ENCODE measurements around the gene GBP1.
"Not testable (repeated sequence)": the region's sequence is repeated elsewhere in the genome, so short reads cannot be mapped to it uniquely, and the experiment has no call there.

The GBP1 gene

DNA sequence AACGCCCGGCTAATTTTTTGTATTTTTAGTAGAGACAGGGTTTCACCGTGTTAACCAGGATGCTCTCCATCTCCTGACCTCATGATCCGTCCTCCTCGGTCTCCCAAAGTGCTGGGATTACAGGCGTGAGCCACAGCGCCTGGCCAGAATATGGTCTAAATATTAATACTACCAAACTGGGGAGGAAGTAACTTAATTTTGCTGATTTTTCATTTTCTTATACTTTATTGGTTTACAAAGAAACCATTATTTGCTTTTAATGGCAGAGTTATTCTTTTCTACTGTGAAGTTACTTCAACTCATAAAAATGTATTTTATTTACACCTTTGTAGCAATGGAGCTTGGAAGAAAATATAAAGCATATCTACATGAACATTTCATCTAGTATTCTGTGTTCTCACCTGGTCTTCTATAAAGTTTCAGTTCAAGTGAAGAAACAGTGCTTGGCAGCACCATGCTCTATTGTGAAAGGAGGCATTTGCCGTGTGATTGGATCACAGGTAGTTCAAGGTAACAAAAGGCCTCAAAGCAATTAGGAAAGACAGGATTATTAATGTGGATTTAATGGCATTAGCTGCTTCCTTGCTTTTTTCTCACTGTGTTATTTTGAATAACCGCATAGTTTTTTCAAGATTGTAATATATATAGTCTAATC lies 13.6 kb downstream of the GBP1 start:
- no peaks in the 10 kb centered on the region for H3K27me3 ChIP-seq (ENCODE audit: control insufficient read depth, insufficient read depth, low read length)
- no peak overlapping the region for H3K27ac ChIP-seq (ENCODE audit: low read depth, low read length)
- no peaks in the 10 kb centered on the region for H3K36me3 ChIP-seq (ENCODE audit: control insufficient read depth, insufficient read depth, low read length)
- H3K4me3 ChIP-seq (ENCODE audit: low read depth, low read length): no peak overlapping the region
- no peak overlapping the region for H3K9ac ChIP-seq (ENCODE audit: low read depth, low read length)
- H3K4me1 ChIP-seq (ENCODE audit: control insufficient read depth, insufficient read depth, low read length): no peaks in the 10 kb centered on the region
- H3K9me3 ChIP-seq (ENCODE audit: control insufficient read depth, insufficient read depth, low read length): no peaks in the 10 kb centered on the region

DNA sequence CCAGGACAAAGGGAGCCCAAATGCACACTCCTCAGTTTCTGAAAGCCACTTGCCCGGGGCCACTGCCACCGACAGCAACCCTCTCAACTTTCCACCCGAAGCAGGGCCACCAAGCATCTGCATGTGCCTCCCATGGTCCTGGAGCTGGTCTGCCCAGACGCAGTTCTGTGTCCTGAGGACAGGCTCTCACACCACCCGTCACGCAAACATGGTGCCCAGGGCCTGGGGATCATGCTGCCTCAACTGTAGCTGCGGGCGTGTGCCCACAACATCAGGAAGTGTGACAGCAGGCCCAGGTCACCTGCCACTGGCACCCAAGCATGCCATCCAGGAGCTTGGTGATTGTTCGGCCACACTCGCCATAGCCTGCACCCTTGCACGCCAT lies 14.4 kb downstream of the GBP1 start:
- no peak overlapping the region for H3K27ac ChIP-seq (ENCODE audit: low read depth, low read length)
- no peaks in the 10 kb centered on the region for H3K4me1 ChIP-seq (ENCODE audit: control insufficient read depth, insufficient read depth, low read length)
- H3K36me3 ChIP-seq (ENCODE audit: control insufficient read depth, insufficient read depth, low read length): no peaks in the 10 kb centered on the region
- H3K4me3 ChIP-seq (ENCODE audit: low read depth, low read length): no peak overlapping the region
- H3K9me3 ChIP-seq (ENCODE audit: control insufficient read depth, insufficient read depth, low read length): no peaks in the 10 kb centered on the region
- no peak overlapping the region for H3K9ac ChIP-seq (ENCODE audit: low read depth, low read length)
- H3K27me3 ChIP-seq (ENCODE audit: control insufficient read depth, insufficient read depth, low read length): no peaks in the 10 kb centered on the region

DNA sequence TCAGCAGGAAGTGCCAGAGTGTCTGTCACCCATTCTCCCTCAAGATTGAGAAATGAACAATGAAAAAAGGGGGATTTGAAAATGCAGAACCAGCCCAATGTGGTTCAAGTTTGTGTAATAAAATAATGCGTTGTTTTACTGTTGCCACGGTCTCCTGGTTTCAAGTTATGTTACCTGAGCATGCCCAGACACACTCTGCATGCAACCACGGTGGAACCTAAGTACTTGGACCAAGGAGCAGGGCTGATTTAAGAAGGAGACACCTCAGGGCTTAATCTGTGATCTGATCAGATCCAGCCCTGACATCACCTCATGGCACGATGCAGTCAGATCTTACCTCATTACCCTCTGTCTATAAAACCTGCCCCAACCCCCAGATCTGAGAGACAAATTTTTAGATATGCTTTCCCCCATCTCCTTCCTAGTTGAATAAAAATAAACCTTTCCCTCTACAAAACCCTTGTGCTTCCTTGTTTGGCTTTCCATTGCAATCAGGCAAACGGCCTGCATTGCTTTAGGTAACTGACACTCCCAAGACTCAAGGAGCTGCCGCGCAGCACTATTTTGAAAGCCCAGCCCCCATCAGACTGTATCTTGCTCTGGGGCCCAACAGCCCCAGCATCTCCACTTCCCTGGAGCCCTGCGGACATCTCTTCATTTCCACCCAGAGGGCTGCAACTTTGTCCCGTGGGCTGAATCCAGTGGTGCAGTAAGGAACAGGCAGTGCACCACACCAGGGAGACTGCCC lies 14.9 kb downstream of the GBP1 start:
- not testable (repeated sequence) for H3K4me1 ChIP-seq (ENCODE audit: control insufficient read depth, insufficient read depth, low read length); H3K4me3 ChIP-seq (ENCODE audit: low read depth, low read length); H3K9me3 ChIP-seq (ENCODE audit: control insufficient read depth, insufficient read depth, low read length); H3K36me3 ChIP-seq (ENCODE audit: control insufficient read depth, insufficient read depth, low read length); H3K9ac ChIP-seq (ENCODE audit: low read depth, low read length); H3K27ac ChIP-seq (ENCODE audit: low read depth, low read length); H3K27me3 ChIP-seq (ENCODE audit: control insufficient read depth, insufficient read depth, low read length)

DNA sequence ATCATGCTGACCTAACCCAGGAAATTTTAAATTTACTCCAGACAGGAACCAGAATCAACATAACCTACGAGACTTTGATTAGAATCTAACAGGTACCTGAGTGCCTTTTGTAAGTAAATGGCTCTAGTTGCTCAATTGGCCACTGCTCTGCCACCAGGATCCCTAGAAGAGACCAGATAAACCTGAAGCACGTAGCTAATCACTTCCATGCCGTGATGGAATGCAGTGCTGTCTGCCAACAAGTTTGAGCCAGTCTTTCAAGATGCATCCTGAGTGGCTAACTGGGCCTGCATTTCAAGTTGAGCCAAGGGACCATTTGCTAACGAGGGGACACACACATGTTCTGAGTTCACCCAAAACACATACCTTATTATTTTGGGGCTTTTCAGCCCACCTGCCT lies 15.8 kb downstream of the GBP1 start:
- not testable (repeated sequence) for H3K27me3 ChIP-seq (ENCODE audit: control insufficient read depth, insufficient read depth, low read length); H3K4me3 ChIP-seq (ENCODE audit: low read depth, low read length); H3K4me1 ChIP-seq (ENCODE audit: control insufficient read depth, insufficient read depth, low read length); H3K9me3 ChIP-seq (ENCODE audit: control insufficient read depth, insufficient read depth, low read length); H3K9ac ChIP-seq (ENCODE audit: low read depth, low read length); H3K27ac ChIP-seq (ENCODE audit: low read depth, low read length); H3K36me3 ChIP-seq (ENCODE audit: control insufficient read depth, insufficient read depth, low read length)

DNA sequence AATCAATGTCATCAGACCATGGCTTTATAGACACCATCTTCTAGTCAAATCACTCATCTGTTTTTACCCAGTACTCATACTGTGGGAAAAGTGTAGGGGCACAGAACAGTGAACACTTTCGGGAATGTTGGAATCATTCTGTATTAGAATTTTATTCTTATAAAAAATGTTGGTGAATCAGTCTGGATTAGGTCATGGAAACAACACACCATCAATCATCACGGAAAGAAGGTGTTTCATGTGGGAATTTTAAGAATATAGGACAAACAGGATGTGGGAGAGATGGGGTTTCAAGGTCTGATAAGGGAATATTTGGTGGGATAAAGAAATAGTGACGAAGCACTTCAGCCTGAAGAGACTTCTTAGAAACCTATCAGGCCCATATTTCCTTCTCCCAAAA lies 17.3 kb downstream of the GBP1 start:
- Histone ChIP-seq H3K9me3 (ENCODE audit: control insufficient read depth, insufficient read depth, low read length) (peaks cover 8% of the 10 kb centered on the region; the same call in 1 of the 2 replicates), H3K4me3 (ENCODE audit: low read depth, low read length) (no peak overlapping the region), H3K36me3 (ENCODE audit: control insufficient read depth, insufficient read depth, low read length) (no peaks in the 10 kb centered on the region)

DNA sequence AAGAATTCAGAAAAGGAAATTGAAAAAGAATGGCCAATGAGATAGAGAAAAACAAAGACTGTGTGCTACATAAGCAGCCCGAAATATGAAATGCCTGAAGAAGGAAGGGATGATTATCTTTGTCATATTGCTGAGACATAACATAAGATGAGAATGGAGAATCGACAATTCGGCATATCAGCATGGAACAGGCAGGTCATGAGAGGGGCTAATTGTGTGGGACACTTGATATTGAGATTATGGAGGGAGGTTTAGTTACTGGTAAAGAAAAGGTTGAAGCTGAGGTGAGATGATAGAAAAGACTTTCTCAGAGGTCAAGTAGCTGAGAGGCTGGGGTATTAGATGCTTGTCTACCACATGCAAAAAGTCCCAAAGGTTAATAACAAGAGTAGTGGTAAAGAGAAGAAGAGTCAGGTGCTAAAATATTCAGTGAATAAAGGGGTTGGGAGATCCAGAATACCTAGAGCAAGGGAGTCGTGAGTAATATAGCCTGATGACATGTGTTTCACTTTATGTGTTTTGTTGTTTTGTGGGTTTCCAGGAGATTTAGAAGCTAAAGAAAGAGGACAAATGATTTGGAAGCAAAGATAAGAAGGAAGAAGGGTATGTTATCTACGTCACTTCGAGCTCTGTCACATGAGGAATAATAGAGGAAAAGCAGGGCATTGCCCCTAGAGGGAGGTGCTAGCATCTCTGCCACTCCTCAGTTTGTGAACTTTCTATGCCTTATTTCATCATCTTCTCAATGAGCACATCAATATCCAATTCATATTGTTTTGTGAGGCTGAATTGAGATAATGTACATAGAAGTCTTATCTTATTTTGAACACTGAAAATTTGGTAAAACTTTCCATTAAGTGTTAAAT lies 18.5 kb downstream of the GBP1 start:
- H3K36me3 ChIP-seq (ENCODE audit: control insufficient read depth, insufficient read depth, low read length); H3K9me3 ChIP-seq (ENCODE audit: control insufficient read depth, insufficient read depth, low read length); H3K27ac ChIP-seq (ENCODE audit: low read depth, low read length); H3K9ac ChIP-seq (ENCODE audit: low read depth, low read length); H3K4me1 ChIP-seq (ENCODE audit: control insufficient read depth, insufficient read depth, low read length); H3K4me3 ChIP-seq (ENCODE audit: low read depth, low read length); H3K27me3 ChIP-seq (ENCODE audit: control insufficient read depth, insufficient read depth, low read length): not testable (repeated sequence)

More for the DNA sequence above, 17.3 kb downstream of the GBP1 start:
- Histone ChIP-seq H3K27me3 (ENCODE audit: control insufficient read depth, insufficient read depth, low read length) (no peaks in the 10 kb centered on the region), H3K9ac (ENCODE audit: low read depth, low read length) (no peak overlapping the region), H3K4me1 (ENCODE audit: control insufficient read depth, insufficient read depth, low read length) (no peaks in the 10 kb centered on the region), H3K27ac (ENCODE audit: low read depth, low read length) (no peak overlapping the region)

DNA sequence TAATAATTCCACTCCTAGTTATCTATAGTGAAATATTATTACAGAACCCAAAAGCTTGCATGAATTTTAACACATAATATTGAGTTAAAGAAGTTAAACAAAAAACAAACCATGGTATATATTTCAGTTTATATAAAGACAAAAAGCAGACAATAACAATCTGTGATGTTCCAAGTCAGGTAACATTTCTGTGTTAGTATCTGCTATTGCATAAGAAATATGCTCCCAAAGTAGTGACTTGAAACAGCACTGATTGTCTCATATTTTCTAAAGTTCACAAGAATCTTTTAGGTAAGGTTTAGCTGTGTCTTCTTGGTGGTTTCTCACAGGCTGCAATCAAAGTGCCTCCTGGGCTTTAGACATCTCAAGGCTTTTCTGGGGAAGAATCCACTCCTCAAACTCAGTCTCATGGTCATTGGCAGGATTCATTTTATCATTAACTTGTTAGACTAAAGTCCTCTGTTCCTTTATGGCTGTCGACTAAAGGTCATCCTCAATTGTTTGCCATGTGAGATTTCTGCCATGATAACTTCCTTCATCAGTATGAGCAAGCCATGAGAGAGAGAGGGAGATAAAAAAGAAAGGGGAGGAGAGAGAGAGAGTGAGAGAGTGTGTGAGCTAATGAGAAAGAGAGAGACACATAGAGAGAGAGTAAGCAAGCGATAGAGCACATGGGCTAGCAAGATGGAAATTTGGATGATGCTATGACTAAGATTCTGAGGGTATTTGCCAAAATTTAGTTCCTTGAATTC lies 19.9 kb downstream of the GBP1 start:
- Histone ChIP-seq H3K36me3 (ENCODE audit: control insufficient read depth, insufficient read depth, low read length) (no peaks in the 10 kb centered on the region), H3K4me1 (ENCODE audit: control insufficient read depth, insufficient read depth, low read length) (no peaks in the 10 kb centered on the region), H3K4me3 (ENCODE audit: low read depth, low read length) (no peak overlapping the region), H3K9ac (ENCODE audit: low read depth, low read length) (no peak overlapping the region), H3K9me3 (ENCODE audit: control insufficient read depth, insufficient read depth, low read length) (peaks cover 8% of the 10 kb centered on the region; the same call in 1 of the 2 replicates), H3K27ac (ENCODE audit: low read depth, low read length) (no peak overlapping the region), H3K27me3 (ENCODE audit: control insufficient read depth, insufficient read depth, low read length) (no peaks in the 10 kb centered on the region)

DNA sequence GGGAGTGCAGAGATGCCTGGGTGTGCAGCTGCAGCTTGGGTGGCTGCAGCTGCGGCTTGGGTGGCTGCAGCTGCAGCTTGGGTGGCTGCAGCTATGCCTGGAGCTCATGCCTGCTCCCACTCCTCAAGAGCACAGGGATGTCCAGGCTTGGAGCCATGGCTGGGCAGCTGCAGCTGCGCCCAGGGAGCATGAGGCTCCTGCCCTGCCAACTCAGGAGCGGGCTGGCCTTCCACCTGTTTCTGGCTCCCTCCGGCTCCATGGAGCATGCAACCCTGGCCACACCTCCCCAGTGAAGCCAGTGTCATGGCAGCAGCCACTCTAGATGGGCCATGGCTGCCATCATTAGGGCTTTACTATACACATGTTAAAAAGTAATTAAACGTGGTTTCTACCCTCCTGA lies 21.1 kb downstream of the GBP1 start:
- Histone ChIP-seq H3K27ac (ENCODE audit: low read depth, low read length) (no peak overlapping the region), H3K9ac (ENCODE audit: low read depth, low read length) (no peak overlapping the region), H3K36me3 (ENCODE audit: control insufficient read depth, insufficient read depth, low read length) (no peaks in the 10 kb centered on the region)

DNA sequence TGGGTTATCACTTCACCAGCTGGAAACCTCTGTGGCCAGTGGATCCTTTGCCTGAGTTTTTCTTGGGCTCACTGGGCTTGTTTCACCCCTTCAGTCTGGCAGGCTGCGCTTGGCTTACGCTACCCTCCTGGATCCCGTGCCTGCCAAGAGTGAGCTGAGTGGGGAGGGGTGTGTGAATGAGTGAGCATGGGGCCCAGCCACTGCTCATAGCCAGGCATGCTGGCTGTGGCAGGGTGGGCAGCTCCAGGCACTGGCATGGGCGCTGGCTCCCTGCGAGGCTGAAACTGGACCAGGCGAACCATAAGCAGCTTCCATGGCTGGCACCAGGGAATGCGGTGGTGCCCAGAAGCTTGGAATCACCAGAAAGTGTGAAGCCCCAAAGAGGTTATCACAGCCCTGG lies 22.5 kb downstream of the GBP1 start:
- H3K9me3 ChIP-seq (ENCODE audit: control insufficient read depth, insufficient read depth, low read length): peaks cover 8% of the 10 kb centered on the region; the same call in 1 of the 2 replicates
- no peak overlapping the region for H3K4me3 ChIP-seq (ENCODE audit: low read depth, low read length)
- no peak overlapping the region for H3K9ac ChIP-seq (ENCODE audit: low read depth, low read length)
- no peaks in the 10 kb centered on the region for H3K36me3 ChIP-seq (ENCODE audit: control insufficient read depth, insufficient read depth, low read length)
- no peak overlapping the region for H3K27ac ChIP-seq (ENCODE audit: low read depth, low read length)
- H3K4me1 ChIP-seq (ENCODE audit: control insufficient read depth, insufficient read depth, low read length): no peaks in the 10 kb centered on the region
- H3K27me3 ChIP-seq (ENCODE audit: control insufficient read depth, insufficient read depth, low read length): no peaks in the 10 kb centered on the region

More for the DNA sequence above, 21.1 kb downstream of the GBP1 start:
- H3K27me3 ChIP-seq (ENCODE audit: control insufficient read depth, insufficient read depth, low read length): no peaks in the 10 kb centered on the region
- no peaks in the 10 kb centered on the region for H3K4me1 ChIP-seq (ENCODE audit: control insufficient read depth, insufficient read depth, low read length)
- no peak overlapping the region for H3K4me3 ChIP-seq (ENCODE audit: low read depth, low read length)
- H3K9me3 ChIP-seq (ENCODE audit: control insufficient read depth, insufficient read depth, low read length): peaks cover 8% of the 10 kb centered on the region; the same call in 1 of the 2 replicates

DNA sequence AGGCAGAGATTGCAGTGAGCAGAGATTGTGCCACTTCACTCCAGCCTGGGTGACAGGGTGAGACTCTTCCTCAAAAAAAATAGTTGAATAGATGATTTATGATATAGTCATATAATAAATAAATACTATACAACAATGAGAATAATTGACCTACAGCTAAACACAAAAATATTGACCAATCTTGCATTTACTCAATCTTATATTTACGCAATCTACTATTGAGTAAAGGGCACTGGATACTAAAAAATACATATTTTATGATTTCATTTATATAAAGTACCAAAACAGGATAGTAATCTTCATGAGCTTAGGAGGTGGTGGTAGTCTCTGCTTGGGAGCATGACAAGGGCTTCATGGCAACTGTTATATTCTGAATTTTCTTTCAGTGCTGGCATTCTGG lies 23.3 kb downstream of the GBP1 start:
- Histone ChIP-seq H3K4me3 (ENCODE audit: low read depth, low read length) (no peak overlapping the region), H3K4me1 (ENCODE audit: control insufficient read depth, insufficient read depth, low read length) (no peaks in the 10 kb centered on the region), H3K9me3 (ENCODE audit: control insufficient read depth, insufficient read depth, low read length) (peaks cover 8% of the 10 kb centered on the region; the same call in 1 of the 2 replicates), H3K36me3 (ENCODE audit: control insufficient read depth, insufficient read depth, low read length) (no peaks in the 10 kb centered on the region), H3K27me3 (ENCODE audit: control insufficient read depth, insufficient read depth, low read length) (no peaks in the 10 kb centered on the region), H3K27ac (ENCODE audit: low read depth, low read length) (no peak overlapping the region), H3K9ac (ENCODE audit: low read depth, low read length) (no peak overlapping the region)
